ENCODE measurements around the gene SHPK. TPM values are rescaled to one million over a fixed set of nuclear protein-coding genes. Genes with fewer than 3 reads are reported as not detected.

The SHPK gene
- total and polyA plus RNA-seq, 9 of the 15 experiments (the other 6 are each of a cell fraction or from before 2014, with no cell fraction given): 2.5 to 16.3 (median 11.8) TPM

GRCh38 chr17:3590231-3590630 is 45.8 kb downstream of the SHPK start (continued):
- TF ChIP-seq ILF3 (IDR thresholded peaks at IDR 0.05; ENCODE audit: borderline replicate concordance) (no peak), CHD1 (IDR thresholded peaks at IDR 0.05; ENCODE audit: low read length) (no peak), NR0B1 (IDR thresholded peaks at IDR 0.05; ENCODE audit: partially characterized antibody) (no peak), SNAPC5 (CRISPR knock-in tag; IDR thresholded peaks at IDR 0.05) (no peak), GABPB1 (CRISPR knock-in tag; IDR thresholded peaks at IDR 0.05) (no peak), FOXK2 (conservative IDR thresholded peaks at IDR 0.05 in 1 of 2, IDR thresholded peaks at IDR 0.05 in 1 of 2; ENCODE audit: low read depth in 2 of 2) (no peak), HNRNPL (IDR thresholded peaks at IDR 0.05; ENCODE audit: low read depth, low read length) (no peak), PPARD (CRISPR knock-in tag; IDR thresholded peaks at IDR 0.05) (no peak), MECOM (CRISPR knock-in tag; IDR thresholded peaks at IDR 0.05) (no peak)

- POLR2A ChIA-PET: no interaction called here
- H3K27ac ChIP-seq (ENCODE audit: extremely low read depth, low read depth, low read length): no peak overlapping the region
- H3K36me3 ChIP-seq (ENCODE audit: control insufficient read depth, insufficient read depth, low read length): no peaks in the 10 kb centered on the region
- BruUV-seq (replicated peaks): no TSS peak
- DNase-seq (ENCODE audit: extremely low read depth in 1 of 4, low spot score in 3 of 4) (no peak), FAIRE-seq (no peak), ATAC-seq (no peak)
- H3K9ac ChIP-seq (ENCODE audit: insufficient read depth in 1 of 2, low read depth in 2 of 2, low read length in 2 of 2): no peak overlapping the region
- H3K27me3 ChIP-seq (ENCODE audit: control insufficient read depth in 2 of 2, insufficient read depth in 2 of 2, low read length in 2 of 2): peaks cover 8 to 50% of the 10 kb centered on the region in 2 experiments; a peak in 3 of 5 replicates
- no peaks in the 10 kb centered on the region for H3K9me3 ChIP-seq (replicated peaks; ENCODE audit: control insufficient read depth, insufficient read depth, low read depth, low read length)
- H3K4me3 ChIP-seq: no peak overlapping the region
- 49% methylated on average over 15 of the region's 22 CpGs for WGBS (ENCODE audit: insufficient coverage, low coverage, missing lambda C conversion rate)
- H3K9me1 ChIP-seq (ENCODE audit: control insufficient read depth, insufficient read depth, low read length): no peaks in the 10 kb centered on the region
- H4K20me1 ChIP-seq (replicated peaks; ENCODE audit: control insufficient read depth, insufficient read depth, low read length): no peaks in the 10 kb centered on the region
- no peak overlapping the region for H2AFZ ChIP-seq (ENCODE audit: low read depth, low read length)
- no peak overlapping the region for H3K4me2 ChIP-seq (ENCODE audit: insufficient read depth, low read length)
- in situ Hi-C loops (cut with MboI) (no loop called here), intact Hi-C loops (cut with micrococcal nuclease) (no loop called here)
- CTCF ChIA-PET (ENCODE audit: low intra/inter-chr PET ratio): no interaction called here
- peaks cover 0 to 4% of the 10 kb centered on the region in 2 experiments; a peak in 1 of 5 replicates for H3K4me1 ChIP-seq (replicated peaks in 1 of 2; ENCODE audit: control insufficient read depth in 2 of 2, insufficient read depth in 2 of 2, low read length in 2 of 2)
- H3K79me2 ChIP-seq (ENCODE audit: control insufficient read depth, insufficient read depth, low read length): no peaks in the 10 kb centered on the region
- TF ChIP-seq SMARCC2 (IDR thresholded peaks at IDR 0.05; ENCODE audit: low read depth) (no peak), STAT5A (IDR thresholded peaks at IDR 0.05; ENCODE audit: borderline replicate concordance, low read length) (no peak), ZNF263 (CRISPR knock-in tag; IDR thresholded peaks at IDR 0.05; ENCODE audit: borderline replicate concordance) (no peak), ZBTB7A (IDR thresholded peaks at IDR 0.05; ENCODE audit: borderline replicate concordance, control insufficient read depth, low read depth, low read length) (no peak), ERF (CRISPR knock-in tag; IDR thresholded peaks at IDR 0.05) (no peak), NRF1 (conservative IDR thresholded peaks at IDR 0.05 in 1 of 2, IDR thresholded peaks at IDR 0.05 in 1 of 2) (no peak), PRDM10 (IDR thresholded peaks at IDR 0.05; ENCODE audit: partially characterized antibody) (no peak), ZNF707 (CRISPR knock-in tag; conservative IDR thresholded peaks at IDR 0.05) (no peak)
These were observed 46.3 kb downstream of the SHPK start for GRCh38 chr17:3589784-3590183.

Data from K562 (cell line).